Limb (tissue), 2 donors: Measurements from ENCODE around the gene CLUH.
"Not testable (repeated sequence)": the region's sequence is repeated elsewhere in the genome, so short reads cannot be mapped to it uniquely, and the experiment has no call there.

Source experiments
- DNase-seq, 2 donors: peaks; one replicate each; pipeline ENCODE4 v3.0.0-alpha.2; 2016; ENCODE audit errors: extremely low spot score in 2 of 2

The CLUH gene

GRCh38 chr17:2690165-2691068 is 21.1 kb downstream of the CLUH start:
- DNase-seq: peak in 1 of 2 donors; percentile 39

GRCh38 chr17:2689411-2690164 is 22.0 kb downstream of the CLUH start:
- peak in 1 of 2 donors; percentile 45 for DNase-seq

- peak in 1 of 2 donors; percentile 36 for DNase-seq
These were observed 22.9 kb downstream of the CLUH start for GRCh38 chr17:2688351-2689342.

- DNase-seq: no peak
These were observed 24.5 kb downstream of the CLUH start for GRCh38 chr17:2687074-2687418.

GRCh38 chr17:2685696-2686095 is 25.9 kb downstream of the CLUH start:
- no peak for DNase-seq

- no peak for DNase-seq
These were observed 27.0 kb downstream of the CLUH start for GRCh38 chr17:2684549-2684948.

- no peak for DNase-seq
These were observed 27.7 kb downstream of the CLUH start for GRCh38 chr17:2683912-2684311.

- no peak for DNase-seq
These were observed 29.2 kb downstream of the CLUH start for GRCh38 chr17:2682176-2682938.

DNA sequence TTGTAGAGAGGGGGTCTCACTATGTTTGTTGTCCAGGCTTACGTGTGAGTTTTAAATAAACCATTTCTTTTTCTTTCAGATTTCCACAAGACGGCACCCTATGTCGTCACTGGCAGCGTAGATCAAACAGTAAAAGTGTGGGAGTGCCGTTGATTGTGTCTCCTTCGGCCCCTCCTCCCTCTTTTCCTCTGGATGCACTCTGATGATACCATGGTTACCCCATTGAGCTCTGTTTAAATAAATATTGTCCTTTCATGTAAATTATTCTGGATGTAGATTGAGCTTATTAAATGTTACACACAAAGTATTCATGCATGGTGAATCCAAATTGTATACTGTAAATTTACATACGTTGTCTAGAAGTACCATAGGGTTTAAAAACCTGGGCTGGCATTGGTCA is 29.9 kb downstream of the CLUH start:
- no peak for DNase-seq

GRCh38 chr17:2680961-2681360 is 30.6 kb downstream of the CLUH start:
- no peak for DNase-seq

DNA sequence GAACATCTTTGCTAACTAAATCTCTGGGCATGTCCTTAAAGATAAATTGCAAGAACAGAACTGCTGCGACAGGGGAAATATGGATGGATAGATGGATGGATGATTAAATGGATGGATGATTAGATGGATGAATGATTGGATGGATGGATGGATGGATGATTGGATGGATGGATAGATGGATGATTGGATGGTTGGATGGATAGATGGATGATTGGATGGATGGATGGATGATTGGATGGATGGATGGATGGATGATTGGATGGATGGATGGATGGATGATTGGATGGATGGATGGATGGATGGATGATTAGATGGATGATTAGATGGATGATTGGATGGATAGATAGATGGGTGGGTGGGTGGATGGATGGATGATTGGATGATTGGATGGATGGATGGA is 32.3 kb downstream of the CLUH start:
- DNase-seq: not testable (repeated sequence)

- DNase-seq: no peak
These were observed 39.5 kb downstream of the CLUH start for GRCh38 chr17:2672026-2672425.

- not testable (repeated sequence) for DNase-seq
These were observed 51.2 kb downstream of the CLUH start for GRCh38 chr17:2660410-2660809.

DNA sequence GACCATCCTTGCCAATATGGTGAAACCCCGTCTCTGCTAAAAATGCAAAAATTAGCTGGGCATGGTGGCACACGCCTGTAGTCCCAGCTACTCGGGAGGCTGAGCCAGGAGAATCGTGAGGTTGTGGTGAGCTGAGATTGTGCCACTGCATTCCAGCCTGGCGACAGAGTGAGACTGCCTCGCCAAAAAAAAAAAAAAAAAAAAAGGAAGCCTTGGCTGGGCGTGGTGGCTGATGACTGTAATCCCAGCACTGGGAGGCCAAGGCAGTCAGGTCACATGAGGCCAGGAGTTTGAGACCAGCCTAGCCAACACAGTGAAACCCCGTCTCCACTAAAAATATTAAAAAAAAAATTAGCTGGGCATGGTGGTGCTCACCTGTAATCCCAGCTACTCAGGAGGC is 52.2 kb downstream of the CLUH start:
- not testable (repeated sequence) for DNase-seq

GRCh38 chr17:2656283-2656682 is 55.3 kb downstream of the CLUH start:
- DNase-seq: no peak

GRCh38 chr17:2655546-2655945 is 56.0 kb downstream of the CLUH start:
- DNase-seq: no peak

DNA sequence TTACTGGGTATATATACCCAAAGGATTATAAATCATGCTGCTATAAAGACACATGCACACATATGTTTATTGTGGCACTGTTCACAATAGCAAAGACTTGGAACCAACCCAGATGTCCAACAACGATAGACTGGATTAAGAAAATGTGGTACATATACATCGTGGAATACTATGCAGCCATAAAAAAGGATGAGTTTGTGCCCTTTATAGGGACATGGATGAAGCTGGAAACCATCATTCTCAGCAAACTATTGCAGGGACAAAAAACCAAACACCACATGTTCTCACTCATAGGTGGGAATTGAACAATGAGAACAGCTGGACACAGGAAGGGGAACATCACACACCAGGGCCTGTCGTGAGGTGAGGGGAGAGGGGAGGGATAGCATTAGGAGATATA is 58.7 kb downstream of the CLUH start:
- not testable (repeated sequence) for DNase-seq

DNA sequence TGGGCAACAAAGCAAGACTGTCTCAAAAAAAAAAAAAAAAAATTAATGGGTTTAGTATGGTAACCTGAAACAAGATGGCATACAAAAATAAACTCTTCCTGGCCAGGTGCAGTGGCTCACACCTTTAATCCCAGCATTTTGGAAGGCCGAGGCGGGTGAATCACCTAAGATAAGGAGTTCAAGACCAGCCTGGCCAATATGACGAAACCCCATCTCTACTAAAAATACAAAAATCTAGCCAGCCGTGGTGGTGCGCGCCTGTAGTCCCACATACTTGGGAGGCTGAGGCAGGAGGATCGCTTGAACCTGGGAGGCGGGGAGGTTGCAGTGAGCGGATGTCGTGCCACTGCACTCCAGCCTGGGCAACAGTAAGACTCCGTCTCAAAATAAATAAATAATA is 62.4 kb downstream of the CLUH start:
- DNase-seq: no peak

DNA sequence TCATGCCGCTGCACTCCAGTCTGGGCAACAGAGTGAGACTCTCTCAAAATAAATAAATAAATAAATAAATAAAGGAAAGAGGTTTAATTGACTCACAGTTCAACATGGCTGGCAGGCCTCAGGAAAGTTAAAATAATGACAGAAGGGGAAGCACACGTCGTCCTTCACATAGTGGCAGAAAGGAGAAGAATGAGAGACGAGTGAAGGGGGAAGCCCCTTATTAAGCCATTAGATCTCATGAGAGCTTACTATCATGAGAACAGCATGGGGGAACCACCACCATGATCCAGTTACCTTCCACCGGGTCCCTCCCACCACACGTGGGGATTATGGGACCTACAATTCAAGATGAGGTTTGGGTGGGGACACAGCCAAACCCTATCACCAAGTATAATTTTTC is 63.6 kb downstream of the CLUH start:
- no peak for DNase-seq

DNA sequence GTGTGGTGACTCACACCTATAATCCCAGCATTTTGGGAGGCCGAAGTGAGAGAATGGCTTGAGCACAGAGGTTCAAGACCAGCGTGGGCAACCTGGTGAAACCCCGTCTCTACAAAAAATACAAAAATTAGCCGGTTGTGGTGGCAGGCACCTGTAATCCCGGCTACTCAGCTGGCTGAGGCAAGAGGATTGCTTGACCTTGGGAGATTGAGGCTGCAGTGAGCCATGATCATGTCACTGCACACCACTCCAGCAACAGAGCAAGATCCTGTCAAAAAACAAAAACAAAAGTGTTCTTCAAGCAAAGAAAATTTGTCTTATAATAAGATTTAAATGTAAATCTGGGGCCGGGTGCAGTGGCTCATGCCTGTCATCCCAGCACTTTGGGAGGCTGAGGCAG is 66.6 kb downstream of the CLUH start:
- no peak for DNase-seq
